GM23248 (cell line): ENCODE measurements around the gene ZNF862. TPM values are rescaled to one million over a fixed set of nuclear protein-coding genes. Genes with fewer than 3 reads are reported as not detected.

Experiments used
- DNase-seq: peaks from one replicate; pipeline ENCODE4 v3.0.0-alpha.2; 2015
- H2AFZ ChIP-seq: fragments of 200-600 bp; sonication (generic); 2 replicates; pipeline ENCODE4 v1.6.1; 2016; ENCODE audit warnings: antibody characterized with exemption
- H3F3A ChIP-seq: fragments of 200-600 bp; sonication (generic); 2 replicates; pipeline ENCODE4 v1.6.1; 2016; ENCODE audit warnings: mild to moderate bottlenecking, antibody characterized with exemption, mixed run types; ENCODE audit not compliant: insufficient read depth
- H3K27ac ChIP-seq: fragments of 200-600 bp; sonication (generic); 2 replicates; pipeline ENCODE4 v1.5.1; 2016; ENCODE audit warnings: mild to moderate bottlenecking
- H3K27me3 ChIP-seq: fragments of 200-600 bp; sonication (generic); replicated peaks from 2 replicates; pipeline ENCODE4 v1.6.1; 2016; ENCODE audit warnings: mild to moderate bottlenecking; ENCODE audit not compliant: insufficient read depth
- H3K36me3 ChIP-seq: fragments of 200-600 bp; sonication (generic); 2 replicates; pipeline ENCODE4 v1.6.1; 2016; ENCODE audit warnings: low read depth, mild to moderate bottlenecking
- H3K4me1 ChIP-seq: fragments of 200-600 bp; sonication (generic); 2 replicates; pipeline ENCODE4 v1.6.1; 2016; ENCODE audit warnings: mild to moderate bottlenecking; ENCODE audit not compliant: insufficient read depth
- H3K4me2 ChIP-seq: fragments of 200-600 bp; sonication (generic); one replicate; pipeline ENCODE4 v1.6.1; 2016; ENCODE audit warnings: mild to moderate bottlenecking; ENCODE audit not compliant: unreplicated experiment
- H3K4me3 ChIP-seq: fragments of 200-600 bp; sonication (generic); 2 replicates; pipeline ENCODE4 v1.5.1; 2016; ENCODE audit warnings: mild to moderate bottlenecking
- H3K79me2 ChIP-seq: fragments of 200-600 bp; sonication (generic); 2 replicates; pipeline ENCODE4 v1.6.1; 2016; ENCODE audit warnings: mild to moderate bottlenecking; ENCODE audit not compliant: insufficient read depth
- H3K9ac ChIP-seq: fragments of 200-600 bp; sonication (generic); 2 replicates; pipeline ENCODE4 v1.6.1; 2016; ENCODE audit warnings: mild to moderate bottlenecking
- H3K9me2 ChIP-seq: fragments of 200-600 bp; sonication (generic); 2 replicates; pipeline ENCODE4 v1.6.1; 2016; ENCODE audit warnings: mixed run types, mild to moderate bottlenecking, moderate library complexity; ENCODE audit not compliant: insufficient read depth
- H3K9me3 ChIP-seq: fragments of 200-600 bp; sonication (generic); one replicate; pipeline ENCODE4 v1.6.1; 2017; ENCODE audit warnings: low read depth
- H4K20me1 ChIP-seq: fragments of 200-600 bp; sonication (generic); 2 replicates; pipeline ENCODE4 v1.6.0; 2016; ENCODE audit not compliant: insufficient read depth
- EZH2 ChIP-seq: fragments of 200-600 bp; sonication (generic); IDR thresholded peaks from 2 replicates; pipeline ENCODE4 v1.6.1; 2018; ENCODE audit warnings: antibody characterized with exemption, mild to moderate bottlenecking; ENCODE audit not compliant: insufficient read depth, poor library complexity, severe bottlenecking
- EZH2phosphoT487 ChIP-seq: fragments of 200-600 bp; sonication (generic); IDR thresholded peaks from 2 replicates; pipeline ENCODE4 v1.6.1; 2018; ENCODE audit warnings: antibody characterized with exemption, moderate library complexity, mild to moderate bottlenecking, low read depth; ENCODE audit not compliant: insufficient read depth
- WGBS, 2 experiments: methylation state at CpG; one replicate each; pipeline ENCODE4 v1.1.6; 2015 to 2017; ENCODE audit warnings: low lambda C conversion rate in 2 of 2, low coverage in 1 of 2; ENCODE audit errors: missing lambda C conversion rate in 2 of 2; 5-methylcytosine and 5-hydroxymethylcytosine counted together
- in situ Hi-C: fragments of 300-500 bp; cut with MboI; formaldehyde crosslinking; loops from 2 replicates; pipeline ENCODE4 v1.15.0; 2020
- polyA plus RNA-seq: library from polyadenylated mRNA; unstranded; fragments of >200 nt; fragmentation: Nextera tagmentation; extraction: Ambion mirVana; gene quantifications from 2 replicates; pipeline ENCODE4 v1.2.1, GENCODE V29; 2016
- total RNA-seq: library from RNA; depleted of rRNA; stranded (reverse); fragments of >200 nt; shearing (Covaris generic); gene quantifications from 2 replicates; pipeline ENCODE4 v1.2.3, GENCODE V29; 2014

The ZNF862 gene
- total and polyA plus RNA-seq, 2 experiments from 2014 or later, result 3.5 to 9.7 TPM

GRCh38 chr7:149856583-149856982 lies 18.4 kb downstream of the ZNF862 start:
- Histone ChIP-seq H3K9ac (no peak overlapping the region), H3K4me2 (no peak overlapping the region), H3K4me1 (peaks cover 15% of the 10 kb centered on the region), H3K79me2 (no peaks in the 10 kb centered on the region), H3K27ac (no peak overlapping the region), H3K4me3 (no peak overlapping the region), H3K9me2 (no peaks in the 10 kb centered on the region), H3K9me3 (no peaks in the 10 kb centered on the region), H3F3A (0 out of 2 replicates have a peak, but pooled peaks cover 4% of the 10 kb centered on the region), H2AFZ (no peak overlapping the region), H4K20me1 (no peaks in the 10 kb centered on the region), H3K36me3 (no peaks in the 10 kb centered on the region), H3K27me3 (no peaks in the 10 kb centered on the region)
- WGBS, 2 experiments, result 92 to 93% methylated on average over 8 of the region's 8 CpGs
- in situ Hi-C loops, result no loop called here
- DNase-seq, result no peak
- TF ChIP-seq EZH2phosphoT487, result no peak
- TF ChIP-seq EZH2, result no peak

DNA sequence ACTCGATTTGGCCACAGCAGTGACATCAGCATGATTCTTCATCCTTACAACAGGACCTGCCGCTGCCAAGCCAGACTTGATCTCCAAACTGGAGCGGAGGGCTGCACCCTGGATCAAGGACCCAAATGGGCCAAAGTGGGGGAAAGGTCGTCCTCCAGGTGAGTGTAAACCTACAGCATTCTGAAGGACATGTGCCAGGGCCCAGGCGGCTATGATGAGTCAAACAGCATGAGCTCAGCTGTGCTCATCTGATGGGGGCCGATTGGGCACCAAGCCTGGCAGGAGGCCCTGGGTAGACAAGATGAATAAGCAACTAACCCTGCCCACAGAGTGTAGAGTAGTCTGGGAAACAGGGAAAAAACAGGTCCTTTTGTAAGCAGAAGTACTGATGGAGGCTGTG lies 21.2 kb downstream of the ZNF862 start:
- no peak overlapping the region for H3K27ac ChIP-seq
- H3K9me3 ChIP-seq, result no peaks in the 10 kb centered on the region
- no peak for TF ChIP-seq EZH2
- TF ChIP-seq EZH2phosphoT487, result no peak
- WGBS, 2 experiments, result 74 to 75% methylated on average over 6 of the region's 6 CpGs
- H3K4me3 ChIP-seq, result no peak overlapping the region
- no peak overlapping the region for H3K9ac ChIP-seq
- H3K9me2 ChIP-seq, result no peaks in the 10 kb centered on the region
- no peak for DNase-seq
- no peaks in the 10 kb centered on the region for H3K36me3 ChIP-seq
- no peak overlapping the region for H2AFZ ChIP-seq
- in situ Hi-C loops, result no loop called here
- no peaks in the 10 kb centered on the region for H3K79me2 ChIP-seq
- H4K20me1 ChIP-seq, result no peaks in the 10 kb centered on the region
- H3K4me1 ChIP-seq, result peaks cover 13% of the 10 kb centered on the region
- H3K27me3 ChIP-seq, result no peaks in the 10 kb centered on the region
- no peak overlapping the region for H3K4me2 ChIP-seq
- H3F3A ChIP-seq, result no peaks in the 10 kb centered on the region

- 90 to 92% methylated on average over 4 of the region's 4 CpGs for WGBS, 2 experiments
- DNase-seq, result no peak
- Histone ChIP-seq H2AFZ (no peak overlapping the region), H3K36me3 (no peaks in the 10 kb centered on the region), H3K27me3 (no peaks in the 10 kb centered on the region), H3K4me1 (peaks cover 8% of the 10 kb centered on the region), H3K27ac (no peak overlapping the region), H3K4me2 (no peak overlapping the region), H3K79me2 (no peaks in the 10 kb centered on the region), H4K20me1 (no peaks in the 10 kb centered on the region), H3F3A (no peaks in the 10 kb centered on the region), H3K9me3 (no peaks in the 10 kb centered on the region), H3K9me2 (no peaks in the 10 kb centered on the region), H3K9ac (no peak overlapping the region), H3K4me3 (no peak overlapping the region)
- TF ChIP-seq EZH2phosphoT487 (no peak), EZH2 (no peak)
- in situ Hi-C loops, result no loop called here
Measured at GRCh38 chr7:149859876-149860275, 21.7 kb downstream of the ZNF862 start.

GRCh38 chr7:149860821-149861727 lies 22.9 kb downstream of the ZNF862 start:
- H3K9me3 ChIP-seq, result no peaks in the 10 kb centered on the region
- no peaks in the 10 kb centered on the region for H3K36me3 ChIP-seq
- H3K27me3 ChIP-seq, result no peaks in the 10 kb centered on the region
- TF ChIP-seq EZH2, result no peak
- no peak for TF ChIP-seq EZH2phosphoT487
- no peak overlapping the region for H3K4me2 ChIP-seq
- no peak overlapping the region for H2AFZ ChIP-seq
- in situ Hi-C loops, result no loop called here
- 81 to 85% methylated on average over 44 to 45 of the region's 45 CpGs for WGBS, 2 experiments
- H3K27ac ChIP-seq, result no peak overlapping the region
- no peaks in the 10 kb centered on the region for H3K9me2 ChIP-seq
- H3F3A ChIP-seq, result no peaks in the 10 kb centered on the region
- no peak overlapping the region for H3K9ac ChIP-seq
- no peak overlapping the region for H3K4me3 ChIP-seq
- H3K79me2 ChIP-seq, result no peaks in the 10 kb centered on the region
- DNase-seq, result no peak
- no peaks in the 10 kb centered on the region for H4K20me1 ChIP-seq
- H3K4me1 ChIP-seq, result no peaks in the 10 kb centered on the region
